Bronchial epithelial cell (primary cell): Measurements from ENCODE around the gene TRHDE. TPM values are rescaled to one million over a fixed set of nuclear protein-coding genes. Genes with fewer than 3 reads are reported as not detected.

Experiments
- DNase-seq: peaks from one replicate; pipeline ENCODE4 v3.0.0-alpha.2; 2010; ENCODE audit warnings: low read depth
- FAIRE-seq: peaks from 2 replicates; lab custom pipeline; 2011; peaks lifted over from hg19 to GRCh38; lab: Jason Lieb, UNC
- H3K27me3 ChIP-seq: 2 replicates; pipeline ENCODE4 v1.5.1; 2011; ENCODE audit warnings: low read length; ENCODE audit not compliant: control insufficient read depth, insufficient read depth
- H3K36me3 ChIP-seq: 2 replicates; pipeline ENCODE4 v1.5.1; 2011; ENCODE audit warnings: low read length; ENCODE audit not compliant: control insufficient read depth, insufficient read depth
- H3K4me3 ChIP-seq: 2 replicates; pipeline ENCODE4 v1.5.1; 2011; ENCODE audit warnings: mild to moderate bottlenecking, low read depth, low read length, control low read depth
- total RNA-seq: library from RNA; depleted of rRNA; stranded (reverse); fragments of >200 nt; gene quantifications from 2 replicates; pipeline ENCODE4 v1.2.1, GENCODE V29; 2014
- TF ChIP-seq, protein P1 (sequence below): IDR thresholded peaks from 2 replicates; pipeline ENCODE4 v1.5.1; 2011; ENCODE audit warnings: mild to moderate bottlenecking, moderate library complexity, low read length, control low read depth, inconsistent platforms; ENCODE audit not compliant: insufficient read depth, severe bottlenecking

The TRHDE gene
- total RNA-seq, 1 donor from 2014 or later = 0.26 TPM

DNA sequence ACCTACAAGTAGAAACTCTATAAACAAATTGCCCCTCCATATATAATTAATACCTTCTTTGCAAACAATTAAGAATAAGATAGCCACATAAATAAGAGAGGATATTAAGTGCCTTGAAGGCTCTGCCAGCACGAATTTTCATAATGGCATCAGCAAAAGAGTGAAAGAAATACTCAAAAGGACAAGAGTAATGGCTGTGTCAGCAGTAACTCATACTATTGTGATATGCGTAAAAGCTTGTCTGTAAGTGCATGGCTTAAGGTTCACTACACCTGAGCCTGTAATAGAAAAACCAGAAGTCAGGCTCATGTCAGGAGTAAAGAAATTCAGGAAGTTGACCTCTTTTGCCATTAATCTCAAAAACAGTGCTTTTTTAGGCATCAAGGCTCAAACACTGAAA lies 204.1 kb downstream of the TRHDE start:
- H3K27me3 ChIP-seq = no peaks in the 10 kb centered on the region
- TF ChIP-seq, protein P1, sequence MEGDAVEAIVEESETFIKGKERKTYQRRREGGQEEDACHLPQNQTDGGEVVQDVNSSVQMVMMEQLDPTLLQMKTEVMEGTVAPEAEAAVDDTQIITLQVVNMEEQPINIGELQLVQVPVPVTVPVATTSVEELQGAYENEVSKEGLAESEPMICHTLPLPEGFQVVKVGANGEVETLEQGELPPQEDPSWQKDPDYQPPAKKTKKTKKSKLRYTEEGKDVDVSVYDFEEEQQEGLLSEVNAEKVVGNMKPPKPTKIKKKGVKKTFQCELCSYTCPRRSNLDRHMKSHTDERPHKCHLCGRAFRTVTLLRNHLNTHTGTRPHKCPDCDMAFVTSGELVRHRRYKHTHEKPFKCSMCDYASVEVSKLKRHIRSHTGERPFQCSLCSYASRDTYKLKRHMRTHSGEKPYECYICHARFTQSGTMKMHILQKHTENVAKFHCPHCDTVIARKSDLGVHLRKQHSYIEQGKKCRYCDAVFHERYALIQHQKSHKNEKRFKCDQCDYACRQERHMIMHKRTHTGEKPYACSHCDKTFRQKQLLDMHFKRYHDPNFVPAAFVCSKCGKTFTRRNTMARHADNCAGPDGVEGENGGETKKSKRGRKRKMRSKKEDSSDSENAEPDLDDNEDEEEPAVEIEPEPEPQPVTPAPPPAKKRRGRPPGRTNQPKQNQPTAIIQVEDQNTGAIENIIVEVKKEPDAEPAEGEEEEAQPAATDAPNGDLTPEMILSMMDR = no peak
- FAIRE-seq (no peak), DNase-seq (no peak)
- H3K4me3 ChIP-seq = no peak overlapping the region
- H3K36me3 ChIP-seq = no peaks in the 10 kb centered on the region

DNA sequence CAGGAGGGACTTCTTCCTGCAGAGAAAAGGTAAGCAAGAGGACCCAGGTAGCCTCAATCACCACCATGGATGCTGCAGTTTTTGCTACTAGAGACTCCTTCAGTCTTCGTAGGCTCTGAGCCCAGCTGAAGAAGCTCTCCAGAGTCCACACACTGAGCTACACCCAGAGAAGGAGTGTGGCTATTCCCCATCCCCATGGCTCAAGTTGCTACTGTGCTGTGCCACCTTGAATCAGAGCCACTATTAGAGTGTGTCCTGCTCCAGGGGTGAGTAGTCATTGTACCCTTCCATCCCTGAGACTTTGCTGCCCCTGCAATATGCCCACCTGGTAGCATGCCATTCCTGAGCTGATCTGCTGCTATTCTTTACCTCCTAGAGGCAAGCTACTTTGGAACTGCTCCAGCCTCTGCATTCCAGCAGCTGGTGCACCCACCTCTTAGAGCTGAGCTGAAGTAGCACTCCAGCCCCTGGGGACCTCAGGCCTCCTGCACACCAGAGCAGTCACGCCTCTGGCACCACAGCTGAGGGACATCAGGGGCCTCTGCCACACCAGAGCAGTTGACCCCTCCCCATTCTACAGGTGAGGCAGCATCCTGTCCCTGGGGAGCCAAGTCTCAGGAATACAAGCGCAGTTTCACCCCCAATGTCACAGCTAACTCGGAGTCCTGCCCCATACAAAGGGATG lies 213.0 kb downstream of the TRHDE start:
- Histone ChIP-seq H3K27me3 (no peaks in the 10 kb centered on the region), H3K36me3 (no peaks in the 10 kb centered on the region), H3K4me3 (no peak overlapping the region)
- FAIRE-seq (no peak), DNase-seq (no peak)
- TF ChIP-seq, protein P1 = no peak

DNA sequence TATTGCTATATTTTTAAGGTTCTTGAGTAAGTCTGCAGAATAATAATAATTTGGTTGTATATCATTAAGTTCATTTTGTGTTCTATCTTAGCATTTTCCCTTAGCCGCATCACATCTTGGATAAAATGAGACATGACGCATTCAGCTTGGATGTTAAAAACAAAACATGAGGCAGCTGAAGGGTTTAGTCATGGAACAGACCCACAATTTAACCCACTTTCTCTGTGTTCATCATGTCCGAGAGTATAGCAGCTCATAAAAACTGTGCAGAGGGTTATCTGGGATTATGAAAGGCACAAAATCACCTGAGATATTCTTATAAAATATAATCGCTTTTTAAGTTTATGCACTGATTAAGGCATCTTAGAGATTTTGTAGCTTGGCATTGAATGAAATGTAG lies 219.3 kb downstream of the TRHDE start:
- no peak for DNase-seq
- Histone ChIP-seq H3K4me3 (no peak overlapping the region), H3K36me3 (no peaks in the 10 kb centered on the region), H3K27me3 (no peaks in the 10 kb centered on the region)
- no peak for FAIRE-seq
- TF ChIP-seq, protein P1 = no peak

DNA sequence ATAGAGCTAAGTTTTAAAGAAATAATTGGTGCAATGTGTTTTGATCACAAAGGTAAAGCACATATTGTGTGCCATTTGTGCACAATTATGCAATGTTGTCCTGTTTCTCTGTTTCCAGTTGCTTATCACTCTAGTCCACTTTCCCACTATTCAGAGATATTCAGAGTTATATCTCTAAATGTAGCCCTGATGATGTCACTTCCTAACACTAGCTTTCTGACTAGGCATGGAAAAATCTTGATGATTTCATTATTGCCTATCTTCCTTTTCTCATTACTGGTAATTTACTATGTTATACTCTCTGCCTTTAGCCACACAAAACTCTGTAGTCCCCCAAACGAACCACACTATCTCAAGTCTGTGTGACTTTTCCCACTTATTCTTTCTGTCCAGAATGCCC lies 221.2 kb downstream of the TRHDE start:
- Histone ChIP-seq H3K36me3 (no peaks in the 10 kb centered on the region), H3K27me3 (no peaks in the 10 kb centered on the region), H3K4me3 (no peak overlapping the region)
- no peak for DNase-seq
- FAIRE-seq = no peak
- TF ChIP-seq, protein P1 = no peak

DNA sequence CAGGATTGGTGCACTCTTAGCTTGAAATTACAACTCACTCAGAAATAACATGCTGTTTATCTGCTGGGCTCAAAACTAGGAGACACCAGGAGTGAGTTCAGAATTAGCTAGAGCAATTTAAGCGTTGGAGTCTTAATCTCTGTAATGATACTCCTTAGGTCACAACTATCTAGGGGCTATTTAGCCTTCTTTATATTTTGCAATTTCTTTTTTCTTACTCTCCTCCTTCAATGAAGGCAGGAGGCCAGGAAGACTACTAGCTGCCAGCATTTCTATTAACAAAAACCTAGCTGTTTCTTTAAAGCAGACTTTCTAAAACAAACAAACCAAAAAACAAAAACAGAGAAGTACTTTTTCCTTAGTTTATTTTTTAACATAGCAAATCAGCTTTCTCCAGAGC lies 226.2 kb downstream of the TRHDE start:
- TF ChIP-seq, protein P1 = no peak
- H3K36me3 ChIP-seq = no peaks in the 10 kb centered on the region
- no peaks in the 10 kb centered on the region for H3K27me3 ChIP-seq
- FAIRE-seq = no peak
- no peak for DNase-seq
- H3K4me3 ChIP-seq = no peak overlapping the region

DNA sequence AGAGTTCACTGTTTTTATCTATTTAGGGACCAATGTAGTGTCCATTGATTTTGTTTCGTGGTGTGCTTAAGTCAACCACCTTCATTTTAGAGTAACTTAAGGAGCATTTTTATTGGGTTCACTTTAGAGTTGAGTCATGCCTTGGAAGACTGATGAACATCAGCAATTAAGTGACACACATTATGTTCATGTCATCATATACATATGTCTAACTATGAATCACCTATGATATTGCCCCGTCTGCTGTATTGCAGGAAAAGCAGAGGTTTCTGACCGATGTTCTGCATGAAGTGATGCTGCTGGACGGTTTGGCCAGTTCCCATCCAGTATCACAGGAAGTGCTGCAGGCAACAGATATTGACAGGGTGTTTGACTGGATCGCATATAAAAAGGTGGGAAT lies 227.1 kb downstream of the TRHDE start:
- H3K4me3 ChIP-seq = no peak overlapping the region
- DNase-seq = no peak
- H3K27me3 ChIP-seq = no peaks in the 10 kb centered on the region
- no peaks in the 10 kb centered on the region for H3K36me3 ChIP-seq
- TF ChIP-seq, protein P1 = no peak
- FAIRE-seq = no peak
